GM12892 (cell line): ENCODE measurements around the gene KRT27.
A peak's percentile ranks its signal among the peaks of the same experiment; 100 is the strongest.

Experiments used
- DNase-seq: peaks from one replicate; pipeline ENCODE4 v3.0.0; 2011; ENCODE audit not compliant: insufficient read length
- FAIRE-seq: peaks from 2 replicates; lab custom pipeline; 2011; peaks lifted over from hg19 to GRCh38; lab: Jason Lieb, UNC
- POLR2A ChIP-seq: IDR thresholded peaks from 2 replicates; pipeline ENCODE4 v1.6.1; 2011; ENCODE audit warnings: low read depth, low read length, control low read depth
- POLR2AphosphoS5 ChIP-seq: IDR thresholded peaks from 2 replicates; pipeline ENCODE4 v1.6.1; 2011; ENCODE audit warnings: low read depth, low read length, control low read depth
- TAF1 ChIP-seq: IDR thresholded peaks from 2 replicates; pipeline ENCODE4 v1.6.1; 2011; ENCODE audit warnings: low read depth, mild to moderate bottlenecking, control low read depth, low read length, borderline replicate concordance

Gene KRT27

GRCh38 chr17:40801157-40801556 is 18.8 kb upstream of the KRT27 start:
- TF ChIP-seq POLR2AphosphoS5 (no peak), POLR2A (no peak), TAF1 (no peak)
- FAIRE-seq (no peak), DNase-seq (no peak)

DNA sequence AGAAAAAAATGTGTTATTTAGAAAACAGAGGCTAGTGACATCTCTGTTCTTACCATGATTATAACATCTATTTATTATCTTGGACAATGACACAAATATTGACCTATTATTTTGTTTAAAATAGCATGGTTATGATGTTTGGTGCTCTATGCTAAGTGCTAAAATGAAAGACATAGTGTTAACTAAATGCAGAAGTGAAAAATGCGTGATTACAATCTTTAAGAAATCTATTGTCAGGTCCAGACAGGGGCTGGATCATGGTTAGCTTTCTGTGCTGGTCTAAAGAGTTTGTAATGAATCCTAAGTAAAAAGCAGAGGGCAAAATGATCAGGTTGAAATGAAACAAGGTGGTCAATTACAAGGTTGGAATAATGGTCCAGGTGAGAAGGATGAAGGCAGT is 18.0 kb upstream of the KRT27 start:
- DNase-seq (no peak), FAIRE-seq (no peak)
- TF ChIP-seq POLR2A (no peak), TAF1 (no peak)

- TF ChIP-seq TAF1 (no peak), POLR2AphosphoS5 (no peak), POLR2A (no peak)
- FAIRE-seq: no peak
- no peak for DNase-seq
These were observed 17.5 kb upstream of the KRT27 start, which contains the start of gene KRT28 for GRCh38 chr17:40799859-40800258. KRT28 (minus strand) TSS chr17:40799959; CDS start chr17:40799893, 66 bp downstream.

GRCh38 chr17:40796846-40797245 is 14.5 kb upstream of the KRT27 start:
- FAIRE-seq: no peak
- no peak for DNase-seq
- no peak for TF ChIP-seq POLR2AphosphoS5
- TF ChIP-seq POLR2A: no peak
- no peak for TF ChIP-seq TAF1

DNA sequence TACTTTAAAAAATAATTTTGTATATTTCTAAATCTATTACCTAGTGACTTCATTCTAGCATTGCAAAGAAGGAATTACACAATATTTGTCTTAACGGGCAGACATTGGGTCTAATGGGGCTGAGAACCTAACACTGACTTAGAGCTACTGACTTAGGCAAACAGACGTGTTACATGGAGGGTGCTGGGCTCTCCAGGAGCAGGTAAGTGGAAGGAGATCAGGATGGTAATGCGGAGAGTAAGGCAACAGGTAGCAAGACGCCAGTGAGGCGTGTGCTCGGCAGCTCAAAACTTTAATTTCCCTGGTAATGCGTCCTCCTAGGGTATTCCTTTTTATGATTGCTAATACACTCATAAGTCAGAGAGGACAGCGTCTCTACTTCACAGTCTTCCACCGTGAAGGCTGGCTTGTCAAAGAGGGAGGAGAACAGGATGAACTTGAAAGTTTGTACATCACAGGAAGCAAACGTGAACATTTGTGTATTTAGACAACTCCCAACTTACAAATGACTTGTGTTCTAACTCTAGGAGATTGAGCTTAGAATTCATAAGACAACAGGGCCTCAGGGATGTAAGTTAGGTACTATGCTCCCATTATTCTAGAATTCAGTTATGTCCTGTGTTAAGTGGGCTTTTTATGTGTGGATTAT is 12.8 kb upstream of the KRT27 start:
- FAIRE-seq (no peak), DNase-seq (no peak)
- TF ChIP-seq POLR2A (no peak), POLR2AphosphoS5 (no peak), TAF1 (no peak)

DNA sequence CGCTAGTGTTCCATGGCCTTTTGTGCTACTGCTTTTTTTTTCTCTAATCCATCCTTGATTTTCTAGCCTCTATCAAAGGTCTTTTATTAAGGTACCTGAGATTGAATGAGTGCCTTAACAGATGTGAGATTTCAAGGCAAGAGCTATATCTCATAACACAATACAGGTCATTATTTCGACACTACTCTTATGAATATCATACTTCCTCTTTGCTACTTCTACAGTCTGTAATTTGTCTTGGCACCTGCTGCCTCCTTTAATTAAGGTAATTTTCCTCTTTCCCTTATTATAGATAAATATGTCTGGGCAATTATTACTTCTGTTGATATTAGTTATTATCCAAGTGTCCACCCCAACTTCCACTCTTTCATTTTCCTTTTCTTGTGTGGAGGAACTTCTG is 12.1 kb upstream of the KRT27 start:
- FAIRE-seq (no peak), DNase-seq (no peak)
- TF ChIP-seq POLR2AphosphoS5 (no peak), POLR2A (no peak), TAF1 (no peak)

GRCh38 chr17:40793832-40794231 is 11.5 kb upstream of the KRT27 start:
- TF ChIP-seq TAF1: no peak
- no peak for TF ChIP-seq POLR2AphosphoS5
- no peak for TF ChIP-seq POLR2A
- DNase-seq (no peak), FAIRE-seq (no peak)

DNA sequence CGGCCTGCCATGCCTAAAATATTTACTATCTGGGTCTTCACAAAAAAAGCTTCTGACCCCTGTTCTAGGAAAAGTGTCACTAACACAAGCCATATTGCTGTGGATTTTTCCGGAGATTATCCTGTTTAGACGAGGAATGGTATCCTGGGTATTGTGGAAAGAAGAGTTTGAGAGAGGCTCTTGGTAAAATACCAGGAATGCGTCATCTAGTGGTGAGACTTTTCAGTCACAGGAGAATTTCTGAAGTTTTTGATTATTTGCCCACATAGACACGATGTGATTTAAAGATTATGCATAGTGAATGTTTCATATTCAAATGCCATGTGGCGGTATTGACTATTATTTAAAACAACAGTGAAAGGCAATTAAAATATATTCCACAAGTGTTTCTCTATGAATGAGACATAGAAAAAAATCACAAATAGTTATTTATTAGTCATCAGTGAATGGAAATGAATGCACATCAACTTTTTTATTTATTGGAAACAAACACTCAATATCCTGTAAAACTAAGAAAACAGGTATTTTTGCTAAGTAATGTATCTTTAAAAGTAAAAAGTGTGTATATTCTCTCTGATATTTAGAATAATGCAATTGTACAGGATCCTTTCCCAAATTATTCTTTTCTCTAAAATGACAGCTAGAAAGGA is 9.6 kb upstream of the KRT27 start:
- DNase-seq (no peak), FAIRE-seq (peak; percentile 64)

DNA sequence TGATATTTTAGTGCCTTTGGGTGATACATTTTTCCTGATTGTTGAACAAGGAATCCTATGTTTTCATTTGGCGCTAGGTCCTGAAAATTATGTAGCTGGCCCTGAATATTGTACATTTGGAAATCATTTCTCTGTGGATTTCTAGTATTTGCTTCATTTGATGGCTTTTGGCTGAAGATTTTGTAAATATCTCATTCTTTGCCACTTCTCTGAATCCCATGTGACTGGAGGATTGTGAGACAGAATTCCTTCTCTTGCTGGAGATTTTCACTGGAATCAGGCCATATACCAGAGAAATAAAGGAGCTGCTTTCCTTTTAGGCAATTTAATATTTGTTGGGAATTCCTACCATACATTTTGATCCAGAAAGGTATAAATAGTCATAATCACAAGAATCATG is 8.8 kb upstream of the KRT27 start:
- no peak for FAIRE-seq
- no peak for TF ChIP-seq POLR2A
- TF ChIP-seq POLR2AphosphoS5: no peak
- TF ChIP-seq TAF1: no peak
- no peak for DNase-seq

More for the DNA sequence above, 9.6 kb upstream of the KRT27 start:
- TF ChIP-seq POLR2AphosphoS5 (no peak), TAF1 (no peak), POLR2A (no peak)

GRCh38 chr17:40779181-40779909 is 3.0 kb downstream of the KRT27 start:
- TF ChIP-seq TAF1: no peak
- no peak for TF ChIP-seq POLR2AphosphoS5
- TF ChIP-seq POLR2A: no peak
- DNase-seq (no peak), FAIRE-seq (no peak)

DNA sequence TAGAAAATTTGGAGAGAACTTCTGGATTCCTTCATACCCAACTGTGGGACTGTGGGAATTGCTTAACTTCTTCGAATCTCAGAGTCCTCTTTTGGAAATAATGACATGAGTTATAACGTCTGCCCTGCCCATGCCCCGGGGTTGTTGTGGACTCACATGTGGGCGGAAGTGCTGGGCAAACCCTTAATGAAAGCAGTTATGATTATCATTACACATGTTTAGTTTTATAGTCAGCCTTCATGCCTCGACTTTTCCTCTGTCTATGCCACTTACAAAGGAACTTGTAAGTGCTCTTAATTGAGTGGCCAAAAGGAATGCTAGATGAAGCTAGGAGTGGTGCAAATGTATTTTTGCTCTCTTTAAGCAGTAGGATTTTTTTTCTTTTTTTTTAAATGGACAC is 3.9 kb downstream of the KRT27 start:
- FAIRE-seq (no peak), DNase-seq (no peak)
- TF ChIP-seq POLR2AphosphoS5: no peak
- TF ChIP-seq POLR2A: no peak
- no peak for TF ChIP-seq TAF1

GRCh38 chr17:40777971-40778370 is 4.4 kb downstream of the KRT27 start:
- DNase-seq (no peak), FAIRE-seq (no peak)
- TF ChIP-seq POLR2A (no peak), TAF1 (no peak), POLR2AphosphoS5 (no peak)
